OCI-LY7 (cell line): ENCODE data around the gene CEP104.

Experiments
- CTCF ChIP-seq: fragments of 200-600 bp; sonication (generic); conservative IDR thresholded peaks from 2 replicates; pipeline ENCODE4 v1.5.1; 2014; ENCODE audit warnings: mild to moderate bottlenecking, antibody characterized with exemption, low read length, moderate library complexity, mixed read lengths
- EZH2phosphoT487 ChIP-seq: fragments of 200-600 bp; sonication (generic); IDR thresholded peaks from 2 replicates; pipeline ENCODE4 v1.6.1; 2018; ENCODE audit warnings: low read depth, borderline replicate concordance, mild to moderate bottlenecking, mixed run types, antibody characterized with exemption, low read length, moderate library complexity, mixed read lengths

DNA sequence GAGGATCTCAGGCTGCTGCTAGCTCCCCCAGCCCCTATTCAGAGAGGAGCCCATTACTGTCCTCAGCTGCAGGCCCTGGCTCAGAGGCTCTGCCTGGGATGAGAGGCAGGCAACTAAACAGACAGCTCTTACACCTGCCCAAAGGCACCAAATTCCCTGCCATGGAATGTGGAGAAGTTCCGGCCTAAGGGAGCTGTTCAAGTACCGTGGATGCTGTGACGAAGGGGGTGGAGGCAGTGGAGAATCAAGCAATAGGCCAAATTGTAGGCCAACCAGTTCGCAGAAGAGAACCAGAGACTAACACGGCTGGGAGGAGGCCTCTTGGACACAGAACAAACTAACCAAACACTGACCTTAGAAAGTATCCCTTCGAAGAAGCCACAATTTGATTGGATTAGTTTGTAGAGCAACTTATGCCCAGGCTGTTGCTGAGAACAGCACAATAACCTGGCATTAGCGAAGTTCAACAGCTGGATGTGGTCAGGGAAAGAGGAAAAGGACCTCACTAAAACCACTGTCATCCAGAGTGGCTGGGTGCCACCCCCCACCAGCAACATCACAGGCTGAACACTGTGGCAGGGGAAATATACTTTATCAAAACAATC lies 39.5 kb upstream of the CEP104 start:
- no peak for TF ChIP-seq CTCF
- no peak for TF ChIP-seq EZH2phosphoT487
